Peyer's patch (tissue), 4 donors: ENCODE measurements around the gene TSPYL6.

ENCODE experiments used
- CTCF ChIP-seq, 6 experiments: fragments of 450-650 bp in 4 of 6; fragments of 200-600 bp in 2 of 6; sonication (generic) in 1 of 6; IDR thresholded peaks; one replicate each; pipeline ENCODE4 v1.5.1; 2017 to 2019; ENCODE audit warnings: antibody characterized with exemption in 6 of 6, mild to moderate bottlenecking in 3 of 6, moderate library complexity in 1 of 6
- POLR2A ChIP-seq, 2 donors: fragments of 450-650 bp; IDR thresholded peaks; one replicate each; pipeline ENCODE4 v1.5.1; 2017; ENCODE audit warnings: antibody characterized with exemption in 2 of 2, mild to moderate bottlenecking in 2 of 2, moderate library complexity in 2 of 2

GRCh38 chr2:54233832-54234649, 22.0 kb downstream of the TSPYL6 start:
- TF ChIP-seq CTCF (IDR thresholded peaks at IDR 0.05): no peak
- TF ChIP-seq POLR2A (IDR thresholded peaks at IDR 0.05): no peak
